ENCODE data around the gene VAV3.

VAV3 gene

GRCh38 chr1:107871259-107871658 lies 93.7 kb downstream of the VAV3 start:
- no peaks in the 10 kb centered on the region for H3K27me3 Mint-ChIP-seq (ENCODE audit: low read depth)
- H3K36me3 Mint-ChIP-seq (ENCODE audit: low read depth) = no peaks in the 10 kb centered on the region
- H3K27ac Mint-ChIP-seq = peak overlapping the region in 2 of 3 experiments; percentile 12 to 21
- peaks cover 12% of the 10 kb centered on the region for H3K9me3 Mint-ChIP-seq
- no peak for TF ChIP-seq CTCF (IDR thresholded peaks at IDR 0.05; ENCODE audit: unreplicated experiment in 3 of 3)
- peaks cover 11% of the 10 kb centered on the region for H3K4me1 Mint-ChIP-seq
- no peak overlapping the region for H3K4me3 Mint-ChIP-seq

- no peak overlapping the region for H3K27ac Mint-ChIP-seq
- H3K27me3 Mint-ChIP-seq (ENCODE audit: low read depth) = no peaks in the 10 kb centered on the region
- no peak overlapping the region for H3K4me3 Mint-ChIP-seq
- peaks cover 6% of the 10 kb centered on the region for H3K9me3 Mint-ChIP-seq
- no peak for TF ChIP-seq CTCF (IDR thresholded peaks at IDR 0.05; ENCODE audit: unreplicated experiment in 3 of 3)
- H3K36me3 Mint-ChIP-seq (ENCODE audit: low read depth) = no peaks in the 10 kb centered on the region
- H3K4me1 Mint-ChIP-seq = peaks cover 8% of the 10 kb centered on the region
These were observed 94.3 kb downstream of the VAV3 start for GRCh38 chr1:107870696-107871095.

- Mint-ChIP-seq H3K27me3 (ENCODE audit: low read depth) (no peaks in the 10 kb centered on the region), H3K4me1 (peaks cover 8% of the 10 kb centered on the region), H3K27ac (no peak overlapping the region), H3K4me3 (no peak overlapping the region), H3K36me3 (ENCODE audit: low read depth) (no peaks in the 10 kb centered on the region), H3K9me3 (peaks cover 5% of the 10 kb centered on the region)
- no peak for TF ChIP-seq CTCF (IDR thresholded peaks at IDR 0.05; ENCODE audit: unreplicated experiment in 3 of 3)
These were observed 97.1 kb downstream of the VAV3 start for GRCh38 chr1:107867897-107868296.

GRCh38 chr1:107867422-107867821 lies 97.6 kb downstream of the VAV3 start:
- Mint-ChIP-seq H3K27me3 (ENCODE audit: low read depth) (no peaks in the 10 kb centered on the region), H3K9me3 (peaks cover 5% of the 10 kb centered on the region), H3K36me3 (ENCODE audit: low read depth) (no peaks in the 10 kb centered on the region), H3K27ac (no peak overlapping the region), H3K4me1 (peaks cover 8% of the 10 kb centered on the region), H3K4me3 (no peak overlapping the region)
- TF ChIP-seq CTCF (IDR thresholded peaks at IDR 0.05; ENCODE audit: unreplicated experiment in 3 of 3) = no peak

- peaks cover 5% of the 10 kb centered on the region for H3K9me3 Mint-ChIP-seq
- peaks cover 8% of the 10 kb centered on the region for H3K4me1 Mint-ChIP-seq
- H3K36me3 Mint-ChIP-seq (ENCODE audit: low read depth) = no peaks in the 10 kb centered on the region
- TF ChIP-seq CTCF (IDR thresholded peaks at IDR 0.05; ENCODE audit: unreplicated experiment in 3 of 3) = no peak
- no peaks in the 10 kb centered on the region for H3K27me3 Mint-ChIP-seq (ENCODE audit: low read depth)
- no peak overlapping the region for H3K4me3 Mint-ChIP-seq
- H3K27ac Mint-ChIP-seq = no peak overlapping the region
These were observed 98.1 kb downstream of the VAV3 start for GRCh38 chr1:107866870-107867269.

- no peaks in the 10 kb centered on the region for H3K36me3 Mint-ChIP-seq (ENCODE audit: low read depth)
- H3K27me3 Mint-ChIP-seq (ENCODE audit: low read depth) = no peaks in the 10 kb centered on the region
- H3K4me3 Mint-ChIP-seq = no peak overlapping the region
- no peak for TF ChIP-seq CTCF (IDR thresholded peaks at IDR 0.05; ENCODE audit: unreplicated experiment in 3 of 3)
- peaks cover 5% of the 10 kb centered on the region for H3K9me3 Mint-ChIP-seq
- no peak overlapping the region for H3K27ac Mint-ChIP-seq
- peaks cover 4% of the 10 kb centered on the region for H3K4me1 Mint-ChIP-seq
These were observed 99.4 kb downstream of the VAV3 start for GRCh38 chr1:107865627-107866026.

All from nephron (organoid).